ENCODE measurements around the gene RBP2.

RBP2 gene

GRCh38 chr3:139472380-139473010 lies 3.8 kb downstream of the RBP2 start:
- Histone ChIP-seq H3K36me3 (ENCODE audit: insufficient read depth, low read length) (no peaks in the 10 kb centered on the region), H3K27me3 (ENCODE audit: insufficient read depth, low read length) (no peaks in the 10 kb centered on the region), H3K9me3 (ENCODE audit: low read length) (peaks cover 2% of the 10 kb centered on the region), H3K4me3 (ENCODE audit: low read length) (no peak overlapping the region), H3K4me1 (ENCODE audit: insufficient read depth, low read length) (no peaks in the 10 kb centered on the region), H2AFZ (ENCODE audit: low read depth, low read length) (no peak overlapping the region)

- Histone ChIP-seq H3K36me3 (ENCODE audit: insufficient read depth, low read length) (no peaks in the 10 kb centered on the region), H3K9me3 (ENCODE audit: low read length) (no peaks in the 10 kb centered on the region), H3K4me3 (ENCODE audit: low read length) (no peak overlapping the region), H3K4me1 (ENCODE audit: insufficient read depth, low read length) (no peaks in the 10 kb centered on the region), H2AFZ (ENCODE audit: low read depth, low read length) (no peak overlapping the region), H3K27me3 (ENCODE audit: insufficient read depth, low read length) (no peaks in the 10 kb centered on the region)
These were observed 6.1 kb downstream of the RBP2 start for GRCh38 chr3:139470199-139470598.

- Histone ChIP-seq H3K4me1 (ENCODE audit: insufficient read depth, low read length) (no peaks in the 10 kb centered on the region), H3K27me3 (ENCODE audit: insufficient read depth, low read length) (no peaks in the 10 kb centered on the region), H3K4me3 (ENCODE audit: low read length) (no peak overlapping the region), H3K36me3 (ENCODE audit: insufficient read depth, low read length) (no peaks in the 10 kb centered on the region), H3K9me3 (ENCODE audit: low read length) (no peaks in the 10 kb centered on the region), H2AFZ (ENCODE audit: low read depth, low read length) (no peak overlapping the region)
These were observed 7.9 kb downstream of the RBP2 start for GRCh38 chr3:139468399-139468798.

- H3K36me3 ChIP-seq (ENCODE audit: insufficient read depth, low read length): no peaks in the 10 kb centered on the region
- H3K4me3 ChIP-seq (ENCODE audit: low read length): no peak overlapping the region
- no peaks in the 10 kb centered on the region for H3K27me3 ChIP-seq (ENCODE audit: insufficient read depth, low read length)
- H2AFZ ChIP-seq (ENCODE audit: low read depth, low read length): no peak overlapping the region
- no peaks in the 10 kb centered on the region for H3K4me1 ChIP-seq (ENCODE audit: insufficient read depth, low read length)
- no peaks in the 10 kb centered on the region for H3K9me3 ChIP-seq (ENCODE audit: low read length)
These were observed 10.0 kb downstream of the RBP2 start for GRCh38 chr3:139466360-139466759.

GRCh38 chr3:139465636-139466035 lies 10.7 kb downstream of the RBP2 start:
- Histone ChIP-seq H3K36me3 (ENCODE audit: insufficient read depth, low read length) (no peaks in the 10 kb centered on the region), H3K4me3 (ENCODE audit: low read length) (no peak overlapping the region), H2AFZ (ENCODE audit: low read depth, low read length) (no peak overlapping the region), H3K4me1 (ENCODE audit: insufficient read depth, low read length) (no peaks in the 10 kb centered on the region), H3K9me3 (ENCODE audit: low read length) (no peaks in the 10 kb centered on the region), H3K27me3 (ENCODE audit: insufficient read depth, low read length) (no peaks in the 10 kb centered on the region)

- H3K4me1 ChIP-seq (ENCODE audit: insufficient read depth, low read length): no peaks in the 10 kb centered on the region
- no peaks in the 10 kb centered on the region for H3K36me3 ChIP-seq (ENCODE audit: insufficient read depth, low read length)
- no peak overlapping the region for H3K4me3 ChIP-seq (ENCODE audit: low read length)
- H3K9me3 ChIP-seq (ENCODE audit: low read length): no peaks in the 10 kb centered on the region
- H3K27me3 ChIP-seq (ENCODE audit: insufficient read depth, low read length): no peaks in the 10 kb centered on the region
- no peak overlapping the region for H2AFZ ChIP-seq (ENCODE audit: low read depth, low read length)
These were observed 12.8 kb downstream of the RBP2 start for GRCh38 chr3:139463466-139463865.

GRCh38 chr3:139460529-139460928 lies 15.8 kb downstream of the RBP2 start:
- Histone ChIP-seq H2AFZ (ENCODE audit: low read depth, low read length) (no peak overlapping the region), H3K27me3 (ENCODE audit: insufficient read depth, low read length) (no peaks in the 10 kb centered on the region), H3K9me3 (ENCODE audit: low read length) (no peaks in the 10 kb centered on the region), H3K4me3 (ENCODE audit: low read length) (no peak overlapping the region), H3K4me1 (ENCODE audit: insufficient read depth, low read length) (no peaks in the 10 kb centered on the region), H3K36me3 (ENCODE audit: insufficient read depth, low read length) (no peaks in the 10 kb centered on the region)

GRCh38 chr3:139460076-139460475 lies 16.2 kb downstream of the RBP2 start:
- Histone ChIP-seq H3K9me3 (ENCODE audit: low read length) (no peaks in the 10 kb centered on the region), H3K4me1 (ENCODE audit: insufficient read depth, low read length) (no peaks in the 10 kb centered on the region), H2AFZ (ENCODE audit: low read depth, low read length) (no peak overlapping the region)

GRCh38 chr3:139458348-139458747 lies 18.0 kb downstream of the RBP2 start:
- Histone ChIP-seq H3K4me3 (ENCODE audit: low read length) (no peak overlapping the region), H3K36me3 (ENCODE audit: insufficient read depth, low read length) (no peaks in the 10 kb centered on the region), H3K4me1 (ENCODE audit: insufficient read depth, low read length) (no peaks in the 10 kb centered on the region), H3K9me3 (ENCODE audit: low read length) (no peaks in the 10 kb centered on the region), H3K27me3 (ENCODE audit: insufficient read depth, low read length) (no peaks in the 10 kb centered on the region), H2AFZ (ENCODE audit: low read depth, low read length) (no peak overlapping the region)

More at GRCh38 chr3:139460076-139460475, 16.2 kb downstream of the RBP2 start:
- Histone ChIP-seq H3K36me3 (ENCODE audit: insufficient read depth, low read length) (no peaks in the 10 kb centered on the region), H3K27me3 (ENCODE audit: insufficient read depth, low read length) (no peaks in the 10 kb centered on the region), H3K4me3 (ENCODE audit: low read length) (no peak overlapping the region)

- Histone ChIP-seq H3K9me3 (ENCODE audit: low read length) (no peaks in the 10 kb centered on the region), H3K27me3 (ENCODE audit: insufficient read depth, low read length) (no peaks in the 10 kb centered on the region), H3K36me3 (ENCODE audit: insufficient read depth, low read length) (no peaks in the 10 kb centered on the region), H3K4me1 (ENCODE audit: insufficient read depth, low read length) (no peaks in the 10 kb centered on the region), H3K4me3 (ENCODE audit: low read length) (no peak overlapping the region), H2AFZ (ENCODE audit: low read depth, low read length) (no peak overlapping the region)
These were observed 19.2 kb downstream of the RBP2 start for GRCh38 chr3:139457066-139457465.

GRCh38 chr3:139456386-139456785 lies 19.9 kb downstream of the RBP2 start:
- no peaks in the 10 kb centered on the region for H3K4me1 ChIP-seq (ENCODE audit: insufficient read depth, low read length)
- no peaks in the 10 kb centered on the region for H3K9me3 ChIP-seq (ENCODE audit: low read length)
- H3K36me3 ChIP-seq (ENCODE audit: insufficient read depth, low read length): no peaks in the 10 kb centered on the region
- H2AFZ ChIP-seq (ENCODE audit: low read depth, low read length): no peak overlapping the region
- no peaks in the 10 kb centered on the region for H3K27me3 ChIP-seq (ENCODE audit: insufficient read depth, low read length)
- H3K4me3 ChIP-seq (ENCODE audit: low read length): no peak overlapping the region

- no peaks in the 10 kb centered on the region for H3K9me3 ChIP-seq (ENCODE audit: low read length)
- no peaks in the 10 kb centered on the region for H3K27me3 ChIP-seq (ENCODE audit: insufficient read depth, low read length)
- no peaks in the 10 kb centered on the region for H3K4me1 ChIP-seq (ENCODE audit: insufficient read depth, low read length)
- no peak overlapping the region for H3K4me3 ChIP-seq (ENCODE audit: low read length)
- H3K36me3 ChIP-seq (ENCODE audit: insufficient read depth, low read length): no peaks in the 10 kb centered on the region
- no peak overlapping the region for H2AFZ ChIP-seq (ENCODE audit: low read depth, low read length)
These were observed 20.5 kb downstream of the RBP2 start for GRCh38 chr3:139455855-139456254.

GRCh38 chr3:139455206-139455605 lies 21.1 kb downstream of the RBP2 start:
- no peak overlapping the region for H3K4me3 ChIP-seq (ENCODE audit: low read length)
- H3K27me3 ChIP-seq (ENCODE audit: insufficient read depth, low read length): no peaks in the 10 kb centered on the region
- H3K36me3 ChIP-seq (ENCODE audit: insufficient read depth, low read length): no peaks in the 10 kb centered on the region
- H3K9me3 ChIP-seq (ENCODE audit: low read length): no peaks in the 10 kb centered on the region
- no peaks in the 10 kb centered on the region for H3K4me1 ChIP-seq (ENCODE audit: insufficient read depth, low read length)
- no peak overlapping the region for H2AFZ ChIP-seq (ENCODE audit: low read depth, low read length)

- Histone ChIP-seq H3K4me3 (ENCODE audit: low read length) (no peak overlapping the region), H2AFZ (ENCODE audit: low read depth, low read length) (no peak overlapping the region), H3K9me3 (ENCODE audit: low read length) (no peaks in the 10 kb centered on the region), H3K4me1 (ENCODE audit: insufficient read depth, low read length) (no peaks in the 10 kb centered on the region), H3K36me3 (ENCODE audit: insufficient read depth, low read length) (no peaks in the 10 kb centered on the region), H3K27me3 (ENCODE audit: insufficient read depth, low read length) (no peaks in the 10 kb centered on the region)
These were observed 22.0 kb downstream of the RBP2 start for GRCh38 chr3:139454346-139454745.
